NCI-H524 (cell line): ENCODE measurements around the gene NKD1.

Experiments used
- DNase-seq, 2 experiments: peaks; one replicate each; lab custom pipeline; 2025; lab: John Stamatoyannopoulos, UW

The NKD1 gene

GRCh38 chr16:50538411-50539052, 9.7 kb upstream of the NKD1 start:
- DNase-seq = peak in 1 of 2 experiments; percentile 75

GRCh38 chr16:50539053-50539695, 9.0 kb upstream of the NKD1 start:
- DNase-seq = no peak

- peak; percentile 66 to 78 for DNase-seq
Measured at GRCh38 chr16:50539822-50540710, 8.1 kb upstream of the NKD1 start.

- DNase-seq = no peak
Measured at GRCh38 chr16:50540711-50541007, 7.5 kb upstream of the NKD1 start.

- no peak for DNase-seq
Measured at GRCh38 chr16:50542703-50543102, 5.5 kb upstream of the NKD1 start.

- DNase-seq = no peak
Measured at GRCh38 chr16:50546125-50546524, 2.1 kb upstream of the NKD1 start.

- peak; percentile 53 to 81 for DNase-seq
Measured at GRCh38 chr16:50547340-50548124, 664 bp upstream of the NKD1 start.

GRCh38 chr16:50548909-50549560, 839 bp downstream of the NKD1 start:
- no peak for DNase-seq

GRCh38 chr16:50549561-50549915, 1.3 kb downstream of the NKD1 start:
- no peak for DNase-seq

GRCh38 chr16:50550035-50550434, 1.8 kb downstream of the NKD1 start:
- no peak for DNase-seq

- no peak for DNase-seq
Measured at GRCh38 chr16:50550866-50551641, 2.9 kb downstream of the NKD1 start.

- no peak for DNase-seq
Measured at GRCh38 chr16:50552476-50553101, 4.4 kb downstream of the NKD1 start.

GRCh38 chr16:50553182-50553710, 5.0 kb downstream of the NKD1 start:
- peak in 1 of 2 experiments; percentile 28 for DNase-seq

GRCh38 chr16:50553731-50554360, 5.7 kb downstream of the NKD1 start:
- no peak for DNase-seq

GRCh38 chr16:50555269-50555875, 7.2 kb downstream of the NKD1 start:
- DNase-seq = no peak

- no peak for DNase-seq
Measured at GRCh38 chr16:50555952-50556673, 7.9 kb downstream of the NKD1 start.

GRCh38 chr16:50557046-50557445, 8.8 kb downstream of the NKD1 start:
- no peak for DNase-seq

- no peak for DNase-seq
Measured at GRCh38 chr16:50558913-50559312, 10.7 kb downstream of the NKD1 start.

GRCh38 chr16:50559342-50559741, 11.1 kb downstream of the NKD1 start:
- no peak for DNase-seq
